GM21529 (cell line): ENCODE results near the gene SYNE1.

Source experiments
- ATAC-seq: cut with Tn5 transposase; IDR thresholded peaks from one replicate; pipeline ENCODE4 v1.9.1; 2021; ENCODE audit not compliant: unreplicated experiment

Gene SYNE1

GRCh38 chr6:152241013-152241766 lies 396.0 kb downstream of the SYNE1 start:
- ATAC-seq: no peak

- no peak for ATAC-seq
Observed at GRCh38 chr6:152240436-152240835, 396.7 kb downstream of the SYNE1 start.

- no peak for ATAC-seq
Observed at GRCh38 chr6:152236370-152237097, 400.6 kb downstream of the SYNE1 start.

GRCh38 chr6:152233547-152234320 lies 403.4 kb downstream of the SYNE1 start:
- no peak for ATAC-seq

- no peak for ATAC-seq
Observed at GRCh38 chr6:152232501-152233151, 404.5 kb downstream of the SYNE1 start.

- no peak for ATAC-seq
Observed at GRCh38 chr6:152229330-152229729, 407.8 kb downstream of the SYNE1 start.

GRCh38 chr6:152226119-152226518 lies 411.0 kb downstream of the SYNE1 start:
- no peak for ATAC-seq

GRCh38 chr6:152225241-152225934 lies 411.8 kb downstream of the SYNE1 start:
- no peak for ATAC-seq

GRCh38 chr6:152223636-152224035 lies 413.5 kb downstream of the SYNE1 start:
- ATAC-seq: no peak

GRCh38 chr6:152221806-152222628 lies 415.1 kb downstream of the SYNE1 start:
- no peak for ATAC-seq

- ATAC-seq: no peak
Observed at GRCh38 chr6:152220786-152221185, 416.4 kb downstream of the SYNE1 start.

GRCh38 chr6:152218887-152219286 lies 418.3 kb downstream of the SYNE1 start:
- no peak for ATAC-seq

- ATAC-seq: no peak
Observed at GRCh38 chr6:152212437-152212836, 424.7 kb downstream of the SYNE1 start.

GRCh38 chr6:152209211-152209610 lies 428.0 kb downstream of the SYNE1 start:
- ATAC-seq: no peak

- ATAC-seq: no peak
Observed at GRCh38 chr6:152207915-152208714, 429.0 kb downstream of the SYNE1 start.

GRCh38 chr6:152206072-152206818 lies 430.9 kb downstream of the SYNE1 start:
- ATAC-seq: no peak

- ATAC-seq: no peak
Observed at GRCh38 chr6:152204591-152204990, 432.6 kb downstream of the SYNE1 start.

GRCh38 chr6:152201120-152201519 lies 436.0 kb downstream of the SYNE1 start:
- ATAC-seq: no peak
